Measurements from ENCODE around the gene ICAM4. TPM values are rescaled to one million over a fixed set of nuclear protein-coding genes. Genes with fewer than 3 reads are reported as not detected.

ICAM4 gene
- total RNA-seq, 1 experiment from 2014 or later: 1.7 TPM

- H3K4me1 Mint-ChIP-seq (ENCODE audit: low read depth, unreplicated experiment): peaks cover 1% of the 10 kb centered on the region
- DNase-seq: no peak
- BruUV-seq (replicated peaks): no TSS peak
- intact Hi-C loops (cut with micrococcal nuclease; ENCODE audit: unreplicated experiment): no loop called here
- H3K4me3 Mint-ChIP-seq (ENCODE audit: low read depth, unreplicated experiment): no peak overlapping the region
- CTCF ChIA-PET: no interaction called here
- no peaks in the 10 kb centered on the region for H3K27me3 Mint-ChIP-seq (ENCODE audit: unreplicated experiment)
- no peaks in the 10 kb centered on the region for H3K9me3 Mint-ChIP-seq (ENCODE audit: low read depth, unreplicated experiment)
- H3K27ac Mint-ChIP-seq (ENCODE audit: unreplicated experiment): no peak overlapping the region
- H3K36me3 Mint-ChIP-seq (ENCODE audit: insufficient read depth, unreplicated experiment): peaks cover 58% of the 10 kb centered on the region
- no peak for TF ChIP-seq CTCF (IDR thresholded peaks at IDR 0.05; ENCODE audit: unreplicated experiment)
Measured at GRCh38 chr19:10283301-10284064, 3.3 kb upstream of the ICAM4 start.

- CTCF ChIA-PET: no interaction called here
- Mint-ChIP-seq H3K4me3 (ENCODE audit: low read depth, unreplicated experiment) (no peak overlapping the region), H3K4me1 (ENCODE audit: low read depth, unreplicated experiment) (peaks cover 7% of the 10 kb centered on the region)
Measured at GRCh38 chr19:10284065-10284959, 2.4 kb upstream of the ICAM4 start.

GRCh38 chr19:10284960-10285278, 1.8 kb upstream of the ICAM4 start:
- Mint-ChIP-seq H3K4me1 (ENCODE audit: low read depth, unreplicated experiment) (peaks cover 7% of the 10 kb centered on the region), H3K4me3 (ENCODE audit: low read depth, unreplicated experiment) (no peak overlapping the region), H3K36me3 (ENCODE audit: insufficient read depth, unreplicated experiment) (peaks cover 56% of the 10 kb centered on the region), H3K9me3 (ENCODE audit: low read depth, unreplicated experiment) (no peaks in the 10 kb centered on the region), H3K27me3 (ENCODE audit: unreplicated experiment) (peaks cover 3% of the 10 kb centered on the region), H3K27ac (ENCODE audit: unreplicated experiment) (no peak overlapping the region)
- TF ChIP-seq CTCF (IDR thresholded peaks at IDR 0.05; ENCODE audit: unreplicated experiment): no peak
- no TSS peak for BruUV-seq (replicated peaks)
- no peak for DNase-seq
- CTCF ChIA-PET: no interaction called here
- intact Hi-C loops (cut with micrococcal nuclease; ENCODE audit: unreplicated experiment): no loop called here

More at GRCh38 chr19:10284065-10284959, 2.4 kb upstream of the ICAM4 start:
- H3K9me3 Mint-ChIP-seq (ENCODE audit: low read depth, unreplicated experiment): no peaks in the 10 kb centered on the region
- BruUV-seq (replicated peaks): no TSS peak
- intact Hi-C loops (cut with micrococcal nuclease; ENCODE audit: unreplicated experiment): no loop called here
- no peak overlapping the region for H3K27ac Mint-ChIP-seq (ENCODE audit: unreplicated experiment)
- H3K36me3 Mint-ChIP-seq (ENCODE audit: insufficient read depth, unreplicated experiment): peaks cover 58% of the 10 kb centered on the region
- H3K27me3 Mint-ChIP-seq (ENCODE audit: unreplicated experiment): no peaks in the 10 kb centered on the region
- no peak for TF ChIP-seq CTCF (IDR thresholded peaks at IDR 0.05; ENCODE audit: unreplicated experiment)
- no peak for DNase-seq

- Mint-ChIP-seq H3K27ac (ENCODE audit: unreplicated experiment) (no peak overlapping the region), H3K4me3 (ENCODE audit: low read depth, unreplicated experiment) (no peak overlapping the region), H3K9me3 (ENCODE audit: low read depth, unreplicated experiment) (no peaks in the 10 kb centered on the region), H3K27me3 (ENCODE audit: unreplicated experiment) (peaks cover 8% of the 10 kb centered on the region), H3K36me3 (ENCODE audit: insufficient read depth, unreplicated experiment) (peaks cover 56% of the 10 kb centered on the region), H3K4me1 (ENCODE audit: low read depth, unreplicated experiment) (peaks cover 11% of the 10 kb centered on the region)
- DNase-seq: no peak
- TF ChIP-seq CTCF (IDR thresholded peaks at IDR 0.05; ENCODE audit: unreplicated experiment): no peak
- CTCF ChIA-PET: no interaction called here
- intact Hi-C loops (cut with micrococcal nuclease; ENCODE audit: unreplicated experiment): no loop called here
- TSS peak; percentile 52 for BruUV-seq (replicated peaks)
Measured at GRCh38 chr19:10285393-10285792, 1.4 kb upstream of the ICAM4 start.

Measured in Calu3 (cell line).